IMR-90 (cell line): ENCODE measurements around the gene RRP7A.

Source experiments
- BHLHE40 ChIP-seq: fragments of 150-350 bp; IDR thresholded peaks from 2 replicates; pipeline ENCODE4 v1.6.1; 2016; ENCODE audit warnings: mild to moderate bottlenecking, low read depth, low read length
- CEBPB ChIP-seq: IDR thresholded peaks from 2 replicates; pipeline ENCODE4 v1.6.1; 2012; ENCODE audit warnings: low read depth, low read length, improper control_type of control experiment
- CTCF ChIP-seq: conservative IDR thresholded peaks from 2 replicates; pipeline ENCODE4 v1.5.1; 2012; ENCODE audit warnings: mild to moderate bottlenecking, low read depth, low read length, improper control_type of control experiment
- ELK1 ChIP-seq: fragments of 150-350 bp; IDR thresholded peaks from 2 replicates; pipeline ENCODE4 v1.6.1; 2016; ENCODE audit warnings: low read depth, mild to moderate bottlenecking, low read length, moderate library complexity, borderline replicate concordance
- FOS ChIP-seq: fragments of 150-350 bp; IDR thresholded peaks from 2 replicates; pipeline ENCODE4 v1.6.1; 2016; ENCODE audit warnings: low read depth, low read length
- MAFK ChIP-seq: IDR thresholded peaks from 2 replicates; pipeline ENCODE4 v1.6.1; 2012; ENCODE audit warnings: low read depth, low read length, improper control_type of control experiment
- MAZ ChIP-seq: IDR thresholded peaks from 2 replicates; pipeline ENCODE4 v1.6.1; 2012; ENCODE audit warnings: low read depth, mild to moderate bottlenecking, low read length, improper control_type of control experiment, moderate library complexity, borderline replicate concordance
- NFE2L2 ChIP-seq: fragments of 150-350 bp; IDR thresholded peaks from 2 replicates; pipeline ENCODE4 v1.6.1; 2016; ENCODE audit warnings: low read depth, mild to moderate bottlenecking, low read length
- POLR2A ChIP-seq: IDR thresholded peaks from 2 replicates; pipeline ENCODE4 v1.6.1; 2012; ENCODE audit warnings: mild to moderate bottlenecking, low read depth, low read length
- RAD21 ChIP-seq: IDR thresholded peaks from 2 replicates; pipeline ENCODE4 v1.6.1; 2012; ENCODE audit warnings: low read length, improper control_type of control experiment
- RCOR1 ChIP-seq: IDR thresholded peaks from 2 replicates; pipeline ENCODE4 v1.6.1; 2012; ENCODE audit warnings: mild to moderate bottlenecking, low read length, improper control_type of control experiment; ENCODE audit not compliant: insufficient replicate concordance
- RFX5 ChIP-seq: IDR thresholded peaks from 2 replicates; pipeline ENCODE4 v1.8.0; 2012; ENCODE audit warnings: low read depth, mild to moderate bottlenecking, low read length, moderate library complexity
- SMC3 ChIP-seq: fragments of 150-350 bp; IDR thresholded peaks from 2 replicates; pipeline ENCODE4 v1.6.1; 2016; ENCODE audit warnings: low read depth, mild to moderate bottlenecking, antibody characterized with exemption, low read length, moderate library complexity
- USF2 ChIP-seq: fragments of 150-350 bp; IDR thresholded peaks from 2 replicates; pipeline ENCODE4 v1.6.1; 2017; ENCODE audit warnings: mild to moderate bottlenecking, antibody characterized with exemption, low read length, low read depth

- TF ChIP-seq USF2 (no peak), CTCF (no peak), RCOR1 (no peak), POLR2A (no peak), RFX5 (no peak), FOS (no peak), SMC3 (no peak), ELK1 (no peak), RAD21 (no peak), CEBPB (no peak), NFE2L2 (no peak), MAZ (no peak), MAFK (no peak), BHLHE40 (no peak)
Observed at GRCh38 chr22:42521228-42521546, 1.6 kb upstream of the RRP7A start.
